Activated CD4-positive, alpha-beta T cell treated with anti-CD3 and anti-CD28 coated beads, Interleukin-2, amount 50 U/mL, for 4 hours (primary cell): ENCODE data around the gene FKRP.
"Not testable (repeated sequence)": the region's sequence is repeated elsewhere in the genome, so short reads cannot be mapped to it uniquely, and the experiment has no call there.

ENCODE experiments used
- DNase-seq, 2 experiments: peaks; one replicate each; pipeline ENCODE4 v3.0.0-alpha.2; 2020

The FKRP gene, protein sequence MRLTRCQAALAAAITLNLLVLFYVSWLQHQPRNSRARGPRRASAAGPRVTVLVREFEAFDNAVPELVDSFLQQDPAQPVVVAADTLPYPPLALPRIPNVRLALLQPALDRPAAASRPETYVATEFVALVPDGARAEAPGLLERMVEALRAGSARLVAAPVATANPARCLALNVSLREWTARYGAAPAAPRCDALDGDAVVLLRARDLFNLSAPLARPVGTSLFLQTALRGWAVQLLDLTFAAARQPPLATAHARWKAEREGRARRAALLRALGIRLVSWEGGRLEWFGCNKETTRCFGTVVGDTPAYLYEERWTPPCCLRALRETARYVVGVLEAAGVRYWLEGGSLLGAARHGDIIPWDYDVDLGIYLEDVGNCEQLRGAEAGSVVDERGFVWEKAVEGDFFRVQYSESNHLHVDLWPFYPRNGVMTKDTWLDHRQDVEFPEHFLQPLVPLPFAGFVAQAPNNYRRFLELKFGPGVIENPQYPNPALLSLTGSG

DNA sequence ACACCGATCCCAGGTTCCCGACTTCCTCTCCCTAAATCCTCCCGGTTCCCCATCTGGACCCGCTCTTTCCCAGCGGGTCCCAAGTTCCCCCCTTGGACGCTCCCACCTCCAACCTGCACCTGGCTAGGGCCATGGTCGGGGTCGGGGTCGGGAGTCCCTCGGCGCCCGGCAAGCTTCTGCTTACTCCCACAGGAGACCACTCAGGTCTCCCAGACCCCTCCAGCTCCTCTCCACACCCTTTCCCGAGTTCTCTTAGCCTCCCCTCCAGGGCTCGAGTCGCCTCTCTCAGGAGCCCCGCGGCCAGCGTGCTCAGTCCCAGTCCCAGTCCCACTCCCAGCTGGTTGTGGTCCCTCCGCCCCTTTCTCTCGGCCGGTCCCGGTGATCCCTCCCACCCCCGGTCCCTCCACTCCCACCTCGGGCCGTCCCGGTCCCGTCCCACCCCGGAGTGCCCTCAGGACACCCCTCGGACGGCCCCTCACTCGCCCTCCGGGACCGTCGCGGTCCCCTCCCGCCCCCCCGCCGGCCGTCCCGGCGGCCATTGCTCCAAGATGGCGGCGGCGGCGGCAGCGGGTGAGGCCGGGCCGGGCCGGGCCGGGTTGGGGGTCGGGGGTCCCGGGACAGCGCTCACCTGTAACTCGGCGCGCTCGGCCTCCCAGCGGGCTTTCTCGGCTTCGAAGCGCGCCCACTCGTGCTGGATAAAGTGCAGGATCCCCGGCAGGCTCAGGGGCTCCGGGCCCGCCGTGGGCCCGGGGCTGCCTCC is at the start of gene FKRP:
TSS of gene FKRP (plus strand) at position 537 of the 760 bp plus-strand sequence. CDS start 9,394 bp downstream, outside the sequence.
- peak in 1 of 2 experiments; percentile 25 for DNase-seq

DNA sequence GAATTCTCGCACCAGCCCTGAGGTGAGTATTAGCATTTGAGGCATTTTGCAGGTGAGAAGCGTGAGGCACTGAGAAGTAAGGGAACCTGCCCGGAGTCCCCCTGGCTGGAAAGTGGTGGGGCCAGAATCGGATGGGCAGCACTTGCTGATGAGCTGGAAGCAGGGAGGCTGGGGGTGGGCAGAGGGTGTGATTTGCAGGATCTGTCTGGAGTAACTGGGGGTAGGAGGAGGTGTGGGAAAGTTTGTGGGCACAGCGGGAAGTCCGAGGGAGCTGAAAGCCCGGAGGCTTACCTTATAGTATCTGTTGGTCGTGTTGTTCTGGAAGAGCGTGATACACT is 49.0 kb upstream of the FKRP start:
- DNase-seq, result no peak

DNA sequence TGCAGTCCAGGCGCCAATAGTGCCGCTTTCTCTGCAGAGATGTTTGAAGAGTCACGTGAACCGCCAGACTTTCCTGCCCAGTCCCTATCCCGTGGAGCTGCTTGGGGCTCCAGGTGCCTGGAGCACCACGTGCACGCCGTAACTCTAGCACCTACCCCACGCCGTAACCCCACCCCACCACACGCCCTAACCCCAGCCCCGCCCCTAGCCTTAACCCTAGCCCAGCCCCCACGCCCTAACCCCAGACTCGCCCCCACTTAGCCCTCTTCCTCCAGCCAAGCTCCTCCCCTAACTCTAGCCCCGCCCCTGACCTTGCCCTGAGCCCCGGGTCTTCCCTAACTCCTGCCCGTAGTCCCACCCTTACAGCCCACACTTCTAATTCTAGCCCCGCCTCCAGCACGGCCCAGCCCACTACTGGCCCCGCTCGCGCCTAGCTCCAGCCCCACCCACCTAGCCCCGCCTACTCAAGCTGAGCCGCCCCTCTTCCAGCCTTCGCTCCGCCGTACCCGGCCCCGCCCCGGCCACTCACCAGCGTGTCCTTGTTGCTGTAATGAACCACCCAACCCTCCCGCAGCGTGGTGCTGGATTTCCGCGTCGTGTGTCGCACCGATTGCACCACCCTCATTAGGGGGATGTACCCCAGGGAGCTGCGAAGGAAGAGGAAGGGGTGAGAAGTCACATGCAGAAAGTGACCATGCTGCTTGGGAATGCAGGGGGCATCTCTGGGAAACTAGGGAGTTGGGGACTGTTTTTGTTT is 48.5 kb upstream of the FKRP start:
- no peak for DNase-seq

DNA sequence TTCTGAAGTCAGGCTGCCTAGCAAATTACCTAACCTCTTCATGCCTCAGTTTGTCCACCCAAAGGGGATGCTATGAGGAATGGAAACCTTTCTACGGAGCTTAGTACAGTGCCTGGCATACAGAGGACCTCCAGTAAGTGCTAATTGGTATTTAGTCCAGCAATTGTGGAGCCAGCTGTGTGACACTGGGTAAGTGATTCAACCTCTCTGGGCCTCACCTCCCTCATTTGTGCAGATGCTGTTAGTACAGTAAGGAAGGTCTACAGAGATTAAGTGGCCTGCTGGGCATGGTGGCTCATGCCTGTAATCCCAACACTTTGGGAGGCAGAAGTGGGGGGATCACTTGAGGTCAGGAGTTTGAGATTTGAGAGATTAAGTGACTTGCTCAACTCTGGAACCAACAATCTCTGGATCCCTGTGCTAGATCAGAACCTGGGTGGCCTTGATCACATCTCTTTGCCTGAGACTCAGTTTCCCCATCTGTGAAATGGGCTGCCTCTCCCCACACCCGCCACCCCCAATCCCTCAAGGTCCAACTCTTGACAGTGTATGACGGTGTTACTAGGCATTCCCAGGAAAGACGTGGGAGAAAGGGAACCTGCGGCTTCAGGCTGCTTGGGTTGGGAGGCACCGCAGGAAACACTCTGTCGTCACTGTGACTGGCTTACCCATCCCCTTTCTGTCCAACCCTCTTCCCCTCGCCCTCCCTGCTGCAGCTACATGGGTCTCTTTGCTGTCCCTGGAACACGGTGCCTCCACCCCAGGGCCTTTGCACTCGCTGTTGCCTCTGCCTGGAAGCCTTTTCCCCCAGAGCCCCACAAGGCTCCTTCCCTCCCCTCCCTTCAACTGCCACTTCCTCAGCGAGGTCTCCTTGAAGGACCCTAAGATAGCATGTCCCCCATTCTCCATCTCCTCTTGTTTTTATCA is 47.2 kb upstream of the FKRP start:
- DNase-seq, result no peak

DNA sequence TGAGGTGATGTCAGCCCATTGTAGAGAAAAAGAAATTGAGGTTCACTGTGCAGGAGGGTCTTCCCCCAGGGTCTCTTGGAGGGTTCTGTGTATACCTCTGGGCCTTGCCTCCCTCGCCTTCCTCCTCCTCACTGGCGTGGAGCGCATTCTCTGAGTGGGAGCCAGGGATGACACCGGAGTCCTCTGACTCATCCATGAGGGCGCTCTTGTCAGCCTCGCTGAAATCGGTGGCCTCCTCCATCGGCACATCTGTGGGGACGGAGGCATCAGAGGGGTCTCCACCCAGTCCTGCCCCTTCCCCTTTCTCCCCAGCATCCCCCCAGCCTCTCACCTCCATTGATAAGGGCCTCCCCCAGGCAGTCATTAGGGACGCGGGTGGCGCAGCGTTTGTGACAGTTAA is 45.2 kb upstream of the FKRP start:
- no peak for DNase-seq

DNA sequence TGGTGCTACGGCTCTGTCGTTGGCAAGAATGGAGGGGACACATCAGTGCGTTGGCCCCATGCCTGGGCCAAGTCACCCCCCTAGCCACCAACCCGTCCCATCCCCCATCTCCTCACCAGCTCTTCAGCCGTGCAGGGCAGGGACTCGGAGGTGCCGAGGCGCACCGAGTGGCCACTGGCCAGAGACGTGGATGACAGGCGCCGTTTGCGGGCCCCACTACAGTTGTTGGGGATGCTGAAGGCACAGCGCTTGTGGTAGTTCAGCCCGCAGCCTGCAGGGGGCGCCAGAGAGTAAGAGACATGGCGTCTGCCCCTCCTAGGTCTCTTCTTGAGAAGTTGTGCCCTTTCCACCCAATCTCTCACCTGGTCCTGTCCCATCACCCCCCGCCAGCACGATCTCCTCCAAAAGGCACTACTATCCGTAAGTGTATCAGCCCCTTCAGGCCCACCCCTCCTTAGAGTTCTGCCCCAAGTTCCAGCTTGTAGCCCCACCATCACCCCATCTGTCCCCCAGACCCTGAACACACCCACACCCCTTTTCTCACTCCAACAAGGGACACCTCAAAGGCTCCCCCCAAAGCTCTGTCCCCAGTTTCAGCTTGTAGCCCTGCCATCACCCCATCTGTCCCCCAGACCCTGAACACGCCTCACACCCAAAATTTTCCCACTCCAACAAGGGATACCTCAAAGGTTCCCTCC is 41.3 kb upstream of the FKRP start:
- DNase-seq, result peak; percentile 86 to 92

DNA sequence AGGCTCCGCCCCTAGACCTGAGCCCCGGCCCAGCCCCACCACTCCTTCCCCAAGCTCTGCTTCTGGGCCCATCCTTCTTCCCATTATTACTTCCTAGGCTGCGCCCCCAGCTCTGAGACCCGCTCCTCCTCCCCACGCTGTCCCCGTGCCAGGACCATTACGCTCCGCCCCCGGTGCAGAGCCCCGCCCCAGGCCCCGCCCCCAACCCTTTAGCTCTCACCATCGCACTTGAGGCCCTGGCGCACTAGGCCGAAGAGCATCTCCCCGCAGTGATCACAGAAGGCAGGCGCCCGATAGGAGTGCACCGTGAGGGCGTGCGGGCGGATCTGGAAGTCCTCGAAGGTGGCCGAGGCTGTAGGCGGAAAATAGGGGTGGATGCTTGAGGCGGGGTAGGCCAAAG is 35.2 kb upstream of the FKRP start:
- no peak for DNase-seq

DNA sequence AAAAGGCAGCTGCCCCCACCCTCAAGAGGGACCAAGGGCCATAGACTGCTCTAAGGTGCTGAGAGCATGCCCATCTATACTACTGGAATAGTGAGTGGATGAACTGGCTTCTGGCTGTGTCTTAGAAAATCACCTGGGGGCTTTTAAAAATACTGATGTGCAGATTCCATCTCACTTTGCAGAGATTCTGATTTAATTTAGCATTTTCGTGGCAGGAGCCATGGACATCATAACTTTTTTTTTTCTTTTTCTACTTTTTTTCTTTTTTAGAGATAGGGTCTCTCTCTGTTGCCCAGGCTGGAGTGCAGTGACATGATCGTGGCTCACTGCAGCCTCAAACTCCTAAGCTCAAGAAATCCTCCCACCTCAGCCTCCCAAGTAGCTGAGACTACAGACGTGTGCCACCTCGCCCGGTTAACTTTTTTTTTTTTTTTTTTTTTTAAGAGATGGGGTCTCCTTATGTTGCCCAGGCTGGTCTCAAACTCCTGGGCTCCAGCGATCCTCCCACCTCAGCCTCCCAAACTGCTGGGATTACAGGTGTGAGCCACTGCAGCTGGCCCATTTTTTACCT is 33.0 kb upstream of the FKRP start:
- DNase-seq, result not testable (repeated sequence)

DNA sequence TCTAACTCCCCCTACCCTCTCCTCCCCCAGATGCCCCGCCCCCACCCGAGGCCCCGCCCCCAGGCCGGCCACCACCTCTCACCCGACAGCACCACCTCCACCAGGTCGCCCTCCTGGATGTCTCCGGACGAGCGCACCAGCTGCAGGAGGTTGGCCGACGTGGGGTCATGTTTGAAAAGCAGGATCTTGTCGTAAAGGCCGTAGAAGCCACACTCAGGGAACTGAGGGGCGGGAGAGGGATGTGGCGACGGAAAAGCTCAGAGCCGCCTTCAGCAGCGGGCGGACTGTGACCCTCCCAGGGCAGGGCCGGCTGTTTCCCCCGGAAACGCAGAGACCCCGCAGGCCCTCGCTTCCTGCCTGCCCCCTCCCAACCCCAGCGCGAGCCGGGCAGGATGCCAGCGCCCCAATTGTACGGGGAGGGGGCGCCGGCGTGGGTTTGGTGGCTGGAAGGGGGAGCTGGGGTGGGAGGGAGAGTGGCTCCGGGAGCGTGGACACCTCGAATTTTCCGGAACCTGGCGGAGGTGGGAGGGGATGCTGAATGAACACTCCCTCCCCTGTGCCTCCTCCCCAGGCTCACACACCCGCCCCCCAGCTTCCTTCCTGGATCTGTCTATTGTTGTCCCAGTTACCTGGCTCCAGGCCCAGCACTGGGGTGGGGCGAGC is 31.9 kb upstream of the FKRP start:
- peak; percentile 72 for DNase-seq

DNA sequence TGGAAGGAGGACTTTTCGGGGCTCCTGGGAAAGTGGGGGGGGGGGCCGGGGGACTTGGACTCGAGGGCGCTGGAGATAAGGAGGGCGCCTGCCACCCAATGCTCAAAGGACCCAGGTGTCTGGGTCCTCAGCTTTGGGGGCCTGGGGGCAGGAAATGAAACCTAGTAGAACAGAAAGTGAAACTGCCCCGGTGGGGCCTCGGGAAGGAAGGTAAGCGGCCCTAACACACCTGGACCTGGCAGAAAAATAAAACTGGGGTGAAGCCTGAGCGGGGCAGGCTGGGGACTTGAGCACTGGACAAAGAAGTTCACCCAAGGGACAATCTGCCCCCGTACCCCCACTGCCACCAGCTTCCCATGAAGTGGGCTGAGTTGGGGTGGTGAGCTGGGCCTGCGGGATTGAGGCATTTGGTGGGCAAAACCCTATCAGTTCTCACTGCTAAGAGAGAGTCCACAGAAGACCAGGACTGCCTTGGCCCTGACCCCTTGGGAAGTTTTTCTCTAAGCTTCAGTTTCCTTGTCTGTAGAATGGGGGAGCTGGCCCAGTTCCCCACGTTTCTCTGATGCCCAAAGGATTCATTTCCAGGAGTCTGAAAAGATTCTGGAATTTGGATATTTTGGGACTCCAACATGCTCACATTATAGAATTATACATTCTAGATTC is 31.3 kb upstream of the FKRP start:
- peak; percentile 58 to 63 for DNase-seq

DNA sequence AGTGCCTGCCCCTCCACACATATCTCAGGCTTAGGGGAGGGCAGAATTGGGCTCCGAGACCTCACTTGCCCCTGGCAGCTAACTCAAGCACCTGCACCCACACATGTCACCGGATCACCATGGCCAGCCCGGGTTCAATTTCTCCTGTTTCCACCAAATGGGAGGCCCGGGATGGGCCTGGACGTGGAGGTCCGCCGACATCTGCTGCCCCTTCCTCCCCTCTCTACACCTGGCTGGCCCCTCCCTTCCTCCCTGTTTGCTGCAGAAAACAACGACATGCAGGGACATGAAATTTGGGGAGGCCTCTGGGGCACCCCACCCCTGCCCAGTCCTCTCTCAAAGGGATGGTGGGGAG is 30.3 kb upstream of the FKRP start:
- DNase-seq, result no peak

DNA sequence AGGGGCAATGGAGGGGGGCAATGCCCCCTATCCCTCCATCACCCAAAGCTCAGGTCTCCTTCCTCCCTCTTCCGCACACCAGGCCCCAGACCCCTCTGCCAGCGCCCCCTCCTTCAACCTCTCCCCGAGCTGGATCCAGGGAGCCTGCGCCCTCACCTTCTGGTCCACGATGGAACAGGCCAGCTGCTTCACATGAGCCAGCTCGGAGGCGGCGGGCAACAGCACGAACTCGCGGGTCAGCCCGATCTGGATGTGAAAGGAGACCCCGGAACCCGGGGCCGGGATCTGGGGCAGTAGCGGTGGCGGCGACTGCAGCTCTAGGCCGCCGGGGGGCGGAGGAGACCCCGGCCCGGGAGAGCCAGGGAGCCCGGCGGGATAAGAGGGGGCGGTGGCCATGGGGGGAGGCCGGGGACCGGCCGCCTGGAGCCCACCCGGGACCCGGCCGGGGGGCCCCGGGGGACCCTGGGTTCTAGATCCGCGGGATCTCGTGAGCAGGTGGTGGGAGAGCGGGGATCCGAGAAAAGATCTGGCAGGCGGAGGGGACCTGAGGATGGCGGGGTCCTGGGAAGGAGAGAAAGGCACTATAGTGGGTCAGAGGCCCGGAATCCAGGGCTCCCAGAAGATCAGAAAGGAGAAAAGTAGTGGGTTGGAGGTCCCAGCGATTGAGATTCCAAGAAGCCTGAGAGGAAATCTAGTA is 29.7 kb upstream of the FKRP start:
- no peak for DNase-seq

DNA sequence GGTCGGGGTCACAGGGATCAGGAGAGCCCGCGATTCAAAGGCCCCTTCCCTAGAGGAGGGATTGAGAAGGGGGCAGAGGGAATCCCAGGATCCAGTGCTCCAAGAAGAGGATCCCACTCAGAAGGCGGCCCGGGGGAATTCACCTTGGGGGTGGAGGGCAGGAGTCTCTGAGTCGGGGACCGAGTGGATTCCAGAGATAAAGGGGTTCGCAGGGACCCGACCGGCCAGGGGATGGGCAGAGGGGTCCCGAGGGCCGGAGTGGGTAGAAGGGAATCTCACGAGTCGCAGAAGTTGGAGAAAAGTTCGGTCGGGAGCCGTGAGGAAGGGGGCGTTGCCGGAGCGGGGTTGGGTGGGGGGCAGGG is 29.2 kb upstream of the FKRP start:
- DNase-seq, result no peak

DNA sequence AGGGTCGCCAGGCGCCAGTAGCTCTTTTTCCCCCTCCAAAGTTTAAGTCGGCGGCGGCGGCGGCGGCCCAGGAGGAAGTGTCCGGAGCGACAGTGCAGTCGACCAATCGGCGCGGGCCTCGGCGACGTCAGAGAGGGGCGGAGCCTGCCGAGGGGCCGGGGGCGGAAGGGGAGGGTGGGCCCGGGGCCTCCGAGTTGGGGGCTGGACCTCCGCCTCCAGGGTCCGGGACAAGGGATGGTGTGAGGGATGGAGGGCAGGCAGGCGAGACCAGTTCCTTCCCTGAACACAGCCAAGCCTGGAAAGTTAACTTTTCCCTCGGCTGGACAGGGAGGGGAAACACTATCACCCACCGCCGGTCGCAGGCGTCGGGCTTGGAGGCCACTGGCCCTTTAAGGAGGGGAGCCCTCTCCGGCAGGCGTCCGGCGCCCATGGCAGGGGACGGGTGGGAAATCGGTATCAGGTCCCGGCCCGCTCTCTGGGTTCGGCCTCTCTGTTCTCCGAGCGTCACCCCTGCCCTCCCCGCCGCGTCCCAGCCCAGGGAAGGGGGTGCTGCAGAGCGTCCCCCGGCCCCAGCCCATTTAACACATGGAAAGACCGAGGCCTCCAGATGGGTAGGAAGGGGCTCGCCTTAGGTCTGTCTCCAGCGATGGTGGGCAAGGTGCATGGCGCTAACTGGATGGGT is 28.7 kb upstream of the FKRP start, which contains the start of gene PRKD2:
TSS of gene PRKD2 (minus strand) at position 81 of the 682 bp plus-strand sequence. CDS start 744 bp downstream, outside the sequence.
- DNase-seq, result peak; percentile 82 to 83

DNA sequence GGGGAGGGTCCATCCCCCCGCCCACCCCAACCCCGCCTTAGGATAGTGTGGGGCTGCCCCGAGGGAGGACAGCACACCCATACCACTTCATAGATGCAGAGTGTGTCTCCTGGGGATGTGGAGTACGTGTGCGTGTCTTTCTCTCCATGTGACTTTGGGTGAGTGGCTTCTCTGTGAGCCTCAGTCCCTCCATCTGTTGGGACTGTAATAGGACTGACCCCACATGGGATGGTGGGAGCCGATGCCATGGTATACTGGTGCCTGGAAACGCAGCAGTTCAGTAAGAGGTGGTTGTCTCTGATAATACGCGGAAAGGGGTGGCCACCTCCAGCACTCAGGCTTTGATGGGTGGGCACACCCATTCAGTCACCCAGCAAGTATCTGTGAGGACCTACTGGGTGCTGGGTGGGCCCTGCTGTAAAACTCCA is 28.1 kb upstream of the FKRP start:
- DNase-seq, result no peak

DNA sequence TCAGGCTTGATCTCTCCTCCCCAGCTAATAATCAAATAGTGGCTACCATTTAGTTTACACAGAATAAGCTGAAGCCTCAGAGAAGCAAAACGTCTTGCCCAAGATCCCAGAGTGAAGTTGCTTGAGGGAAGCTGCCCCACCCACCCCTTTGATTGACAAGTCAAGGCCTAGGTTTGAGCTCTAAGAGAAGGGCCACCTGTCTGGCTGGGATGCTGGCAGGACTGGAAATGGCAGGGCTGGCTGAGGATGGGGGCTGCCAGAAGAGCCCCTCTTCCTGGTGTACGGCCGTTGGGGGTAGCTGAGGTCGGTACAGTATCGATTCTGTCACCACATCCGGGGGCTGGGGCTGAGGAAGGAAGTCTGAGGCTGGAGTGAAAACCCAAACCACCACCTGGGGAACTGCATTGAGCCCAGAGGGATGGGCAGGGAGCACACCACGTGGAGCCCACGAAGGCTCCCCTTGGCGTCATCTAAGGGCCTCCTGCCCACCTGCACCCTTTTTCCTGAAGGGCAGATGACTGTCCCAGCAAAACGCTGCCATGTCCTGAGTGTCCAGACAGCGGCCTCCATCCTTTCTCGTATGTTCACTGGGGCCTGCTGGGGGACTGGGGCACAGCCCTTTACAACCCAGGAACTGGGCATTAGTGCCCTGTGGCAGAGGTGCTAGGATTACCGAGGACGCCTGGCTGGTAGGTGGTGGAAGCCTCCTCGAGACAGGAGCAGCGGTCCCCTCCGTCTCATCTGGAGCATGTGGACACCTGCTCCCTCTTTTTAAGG is 27.5 kb upstream of the FKRP start:
- peak in 1 of 2 experiments; percentile 29 for DNase-seq

DNA sequence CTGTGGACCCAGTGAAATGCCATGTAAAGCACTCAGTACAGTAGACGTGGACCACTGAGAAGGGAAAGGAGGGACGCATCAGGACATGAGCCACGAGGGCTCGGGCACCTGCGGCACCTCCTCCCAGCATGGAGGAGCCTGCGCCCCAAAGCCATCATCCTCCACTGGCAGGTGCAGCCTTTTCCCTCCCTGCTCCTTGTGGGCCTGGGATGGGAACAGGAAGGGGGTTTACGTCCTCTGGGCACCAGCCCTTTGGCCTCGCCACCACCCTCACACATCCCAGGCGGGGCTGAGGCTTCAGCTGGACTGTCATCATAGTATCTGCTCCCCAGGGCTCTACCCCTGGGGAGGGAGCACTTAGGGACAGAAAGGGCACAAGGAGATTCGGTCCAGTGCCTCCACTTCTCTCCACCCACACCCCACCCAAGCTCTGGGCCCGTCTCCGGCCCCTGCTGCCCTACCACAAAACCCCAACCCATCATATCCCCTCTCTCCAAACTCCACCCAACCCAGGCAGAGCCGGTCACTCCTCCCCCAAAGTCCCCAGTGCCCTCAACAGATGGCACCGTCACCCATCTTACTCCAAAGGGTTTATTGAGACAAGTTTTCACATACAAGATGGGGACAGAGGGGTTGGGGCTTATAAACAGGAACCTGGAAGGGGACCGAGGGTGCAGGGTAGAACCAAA is 26.8 kb upstream of the FKRP start:
- no peak for DNase-seq
